K562 (cell line): ENCODE measurements around the gene DOCK4. TPM values are rescaled to one million over a fixed set of nuclear protein-coding genes. Genes with fewer than 3 reads are reported as not detected.

Experiments
- ATAC-seq: fragments of 200-7000 bp; cut with Tn5 transposase; 3 replicates; pipeline ENCODE4 v1.9.1; 2020; ENCODE audit warnings: moderate library complexity
- BruUV-seq: library from RNA; stranded (reverse); fragments of 400-500 nt; replicated peaks from 2 replicates; lab custom pipeline; 2021; lab: Mats Ljungman, UMichigan
- CTCF ChIA-PET: fragments of 300-600 bp; formaldehyde crosslinking; extraction: SDS; loops from one replicate; lab custom pipeline; 2021; ENCODE audit warnings: low intra/inter-chr PET ratio; lab: Yijun Ruan, JAX
- POLR2A ChIA-PET: fragments of 300-600, 350-650 bp; sonication (Branson Sonifier 250); formaldehyde crosslinking; extraction: SDS; loops from one replicate; lab custom pipeline; 2021; ENCODE audit warnings: antibody characterized with exemption, inconsistent platforms; lab: Yijun Ruan, JAX
- DNase-seq, 4 experiments: peaks; one replicate each; pipeline versions ENCODE4 v3.0.0 to v3.0.0-alpha.2; 2011 to 2018; ENCODE audit warnings: low spot score in 3 of 4, mixed read lengths in 3 of 4; ENCODE audit errors: extremely low read depth in 1 of 4
- FAIRE-seq: peaks from 2 replicates; lab custom pipeline; 2011; peaks lifted over from hg19 to GRCh38; lab: Jason Lieb, UNC
- H2AFZ ChIP-seq: 2 replicates; pipeline ENCODE4 v1.6.0; 2011; ENCODE audit warnings: low read depth, low read length, control low read depth, inconsistent platforms
- H3K27ac ChIP-seq: fragments of 200-600 bp; 3 replicates; pipeline ENCODE4 v1.8.0; 2011; ENCODE audit warnings: low read depth, mild to moderate bottlenecking, control low read depth, inconsistent platforms, low read length, moderate library complexity, mixed read lengths; ENCODE audit errors: extremely low read depth
- H3K27me3 ChIP-seq, 2 experiments: fragments of 300-600 bp in 1 of 2; 2 replicates in 1 of 2; 3 replicates in 1 of 2; pipeline versions ENCODE4 v1.6.0 to v1.8.0; 2011; ENCODE audit warnings: inconsistent platforms in 2 of 2, low read length in 2 of 2, mild to moderate bottlenecking in 1 of 2, mixed read lengths in 1 of 2, moderate library complexity in 1 of 2; ENCODE audit not compliant: control insufficient read depth in 2 of 2, insufficient read depth in 2 of 2
- H3K36me3 ChIP-seq: fragments of 300-600 bp; 3 replicates; pipeline ENCODE4 v1.8.0; 2011; ENCODE audit warnings: mild to moderate bottlenecking, low read length, inconsistent platforms; ENCODE audit not compliant: control insufficient read depth, insufficient read depth
- H3K4me1 ChIP-seq, 2 experiments: fragments of 200-600 bp in 1 of 2; replicated peaks in 1 of 2; 2 replicates in 1 of 2; 3 replicates in 1 of 2; pipeline versions ENCODE4 v1.5.1 to v1.8.0; 2011; ENCODE audit warnings: inconsistent platforms in 2 of 2, low read length in 2 of 2, mild to moderate bottlenecking in 1 of 2, mixed read lengths in 1 of 2, moderate library complexity in 1 of 2; ENCODE audit not compliant: control insufficient read depth in 2 of 2, insufficient read depth in 2 of 2
- H3K4me2 ChIP-seq: 2 replicates; pipeline ENCODE4 v1.6.1; 2011; ENCODE audit warnings: low read length, control low read depth, inconsistent platforms, mixed read lengths; ENCODE audit not compliant: insufficient read depth
- H3K4me3 ChIP-seq: fragments of 200-600 bp; sonication (generic), shearing (Covaris generic); 2 replicates; pipeline ENCODE4 v1.5.1; 2016; ENCODE audit warnings: control low read depth, inconsistent platforms
- H3K79me2 ChIP-seq: fragments of 200-600 bp; 3 replicates; pipeline ENCODE4 v1.8.0; 2011; ENCODE audit warnings: low read length, inconsistent platforms; ENCODE audit not compliant: control insufficient read depth, insufficient read depth
- H3K9ac ChIP-seq, 2 experiments: 2 replicates each; pipeline versions ENCODE4 v1.6.0 to v1.6.1; 2011; ENCODE audit warnings: low read depth in 2 of 2, low read length in 2 of 2, control low read depth in 1 of 2, inconsistent platforms in 1 of 2, mild to moderate bottlenecking in 1 of 2, mixed read lengths in 1 of 2; ENCODE audit not compliant: insufficient read depth in 1 of 2
- H3K9me1 ChIP-seq: one replicate; pipeline ENCODE4 v1.6.0; 2011; ENCODE audit warnings: inconsistent platforms, mild to moderate bottlenecking, low read length, moderate library complexity; ENCODE audit not compliant: control insufficient read depth, insufficient read depth
- H3K9me3 ChIP-seq: replicated peaks from 2 replicates; pipeline ENCODE4 v1.5.1; 2011; ENCODE audit warnings: low read depth, low read length, inconsistent platforms; ENCODE audit not compliant: control insufficient read depth, insufficient read depth
- H4K20me1 ChIP-seq: replicated peaks from 2 replicates; pipeline ENCODE4 v1.6.1; 2011; ENCODE audit warnings: low read length, inconsistent platforms, mixed read lengths; ENCODE audit not compliant: control insufficient read depth, insufficient read depth
- CREBBP ChIP-seq: IDR thresholded peaks from one replicate; pipeline ENCODE4 v1.6.1; 2012; ENCODE audit warnings: low read depth, mild to moderate bottlenecking, control low read depth, inconsistent platforms, low read length
- ELF4 ChIP-seq: fragments of 450-650 bp; formaldehyde crosslinking; IDR thresholded peaks from 2 replicates; pipeline ENCODE4 v1.4.0; 2022; ENCODE audit warnings: missing genetic modification characterization
- ILK ChIP-seq: fragments of 450-650 bp; IDR thresholded peaks from 2 replicates; pipeline ENCODE4 v1.6.1; 2016; ENCODE audit warnings: missing genetic modification characterization, low read depth, mild to moderate bottlenecking, missing compliant biosample characterization, moderate library complexity, borderline replicate concordance
- JUNB ChIP-seq: fragments of 450-650 bp; formaldehyde crosslinking; conservative IDR thresholded peaks from 2 replicates; pipeline ENCODE4 v1.4.0; 2020; ENCODE audit warnings: mild to moderate bottlenecking
- KDM1A ChIP-seq, 2 experiments: fragments of 450-650 bp; IDR thresholded peaks; 2 replicates each; pipeline ENCODE4 v1.6.1; 2016; ENCODE audit warnings: mild to moderate bottlenecking in 2 of 2
- LARP7 ChIP-seq: fragments of 450-650 bp; IDR thresholded peaks from 2 replicates; pipeline ENCODE4 v1.6.1; 2016
- PHF21A ChIP-seq: fragments of 450-650 bp; IDR thresholded peaks from 2 replicates; pipeline ENCODE4 v1.6.1; 2017; ENCODE audit warnings: low read depth, borderline replicate concordance
- RBFOX2 ChIP-seq: fragments of 200-400 bp; formaldehyde crosslinking; IDR thresholded peaks from 2 replicates; pipeline ENCODE4 v1.6.1; 2017; ENCODE audit warnings: low read depth, mild to moderate bottlenecking, low read length, moderate library complexity
- SMARCC2 ChIP-seq: fragments of 450-650 bp; IDR thresholded peaks from 2 replicates; pipeline ENCODE4 v1.6.1; 2017; ENCODE audit warnings: antibody characterized with exemption, moderate library complexity, mild to moderate bottlenecking, low read depth
- SRSF7 ChIP-seq: fragments of 200-400 bp; formaldehyde crosslinking; optimal IDR thresholded peaks from 2 replicates; pipeline ENCODE3; 2017; ENCODE audit warnings: mild to moderate bottlenecking, low read depth, low read length
- TBP ChIP-seq: optimal IDR thresholded peaks from 2 replicates; pipeline ENCODE3; 2011; ENCODE audit warnings: low read depth, low read length, improper control_type of control experiment
- ZC3H8 ChIP-seq: fragments of 450-650 bp; IDR thresholded peaks from 2 replicates; pipeline ENCODE4 v1.6.1; 2017
- ZNF668 ChIP-seq: fragments of 250-450 bp; sonication (Bioruptor Pico); IDR thresholded peaks from 2 replicates; pipeline ENCODE4 v1.8.0; 2022; ENCODE audit warnings: mild to moderate bottlenecking, inconsistent platforms
- WGBS: fragments of 100-300 bp; shearing (Covaris generic); methylation state at CpG from one replicate; pipeline ENCODE4 v1.1.6; 2016; ENCODE audit warnings: low coverage, mixed read lengths; ENCODE audit not compliant: insufficient coverage; ENCODE audit errors: missing lambda C conversion rate; 5-methylcytosine and 5-hydroxymethylcytosine counted together
- in situ Hi-C: fragments of 300-500 bp; cut with MboI; formaldehyde crosslinking; loops from 4 replicates; pipeline ENCODE4 v1.15.0; 2018; ENCODE audit warnings: inconsistent platforms, mixed read lengths
- intact Hi-C: fragments of 100-400 bp; cut with micrococcal nuclease; formaldehyde crosslinking; loops from 2 replicates; pipeline ENCODE4 v1.14.2; 2022
- polyA plus RNA-seq, 8 experiments: library from polyadenylated mRNA; depleted of rRNA in 4 of 8; stranded (reverse) in 5 of 8; unstranded in 3 of 8; fragments of >200 nt; fragmentation: Nextera tagmentation in 2 of 8; fragmentation: Illumina TruSeq in 1 of 8; extraction: Ambion mirVana in 2 of 8; extraction: Trizol in 1 of 8; gene quantifications; 2 replicates each; pipeline versions ENCODE4 v1.2.1 to v1.2.3, GENCODE V29; 2011 to 2014; ENCODE audit warnings: inconsistent platforms in 1 of 8, missing spikeins in 1 of 8
- total RNA-seq, 7 experiments: library from RNA; depleted of rRNA in 6 of 7; stranded (reverse); fragments of >200 nt in 6 of 7; fragmentation: Illumina TruSeq in 2 of 7; extraction: Trizol in 2 of 7; gene quantifications; 2 replicates each; pipeline versions ENCODE4 v1.2.1 to v1.2.3, GENCODE V29; 2011 to 2021; ENCODE audit warnings: low replicate concordance in 1 of 7
- TF ChIP-seq, protein P1 (sequence below), 2 experiments: fragments of 450-650 bp in 1 of 2; sonication (generic) in 1 of 2; formaldehyde crosslinking in 1 of 2; IDR thresholded peaks in 1 of 2; conservative IDR thresholded peaks in 1 of 2; 2 replicates each; pipeline versions ENCODE4 v1.6.1 to v1.8.1; 2016 to 2023; ENCODE audit warnings: mild to moderate bottlenecking in 2 of 2, moderate library complexity in 2 of 2, inconsistent platforms in 1 of 2, missing genetic modification reagents in 1 of 2
- TF ChIP-seq, protein P2 (sequence below), 2 experiments: fragments of 450-650 bp in 1 of 2; sonication (generic) in 1 of 2; formaldehyde crosslinking; conservative IDR thresholded peaks; 2 replicates each; pipeline versions ENCODE4 v1.4.0 to v1.8.1; 2020 to 2022; ENCODE audit warnings: mild to moderate bottlenecking in 1 of 2, missing genetic modification reagents in 1 of 2
- TF ChIP-seq, protein P3 (sequence below): fragments of 150-350 bp; IDR thresholded peaks from 2 replicates; pipeline ENCODE4 v1.6.1; 2014; ENCODE audit warnings: low read depth, mild to moderate bottlenecking, low read length, borderline replicate concordance

Gene DOCK4
- total and polyA plus RNA-seq, 9 of the 15 experiments (the other 6 are each of a cell fraction or from before 2014, with no cell fraction given) = 0.42 to 5.7 (median 2.3) TPM

DNA sequence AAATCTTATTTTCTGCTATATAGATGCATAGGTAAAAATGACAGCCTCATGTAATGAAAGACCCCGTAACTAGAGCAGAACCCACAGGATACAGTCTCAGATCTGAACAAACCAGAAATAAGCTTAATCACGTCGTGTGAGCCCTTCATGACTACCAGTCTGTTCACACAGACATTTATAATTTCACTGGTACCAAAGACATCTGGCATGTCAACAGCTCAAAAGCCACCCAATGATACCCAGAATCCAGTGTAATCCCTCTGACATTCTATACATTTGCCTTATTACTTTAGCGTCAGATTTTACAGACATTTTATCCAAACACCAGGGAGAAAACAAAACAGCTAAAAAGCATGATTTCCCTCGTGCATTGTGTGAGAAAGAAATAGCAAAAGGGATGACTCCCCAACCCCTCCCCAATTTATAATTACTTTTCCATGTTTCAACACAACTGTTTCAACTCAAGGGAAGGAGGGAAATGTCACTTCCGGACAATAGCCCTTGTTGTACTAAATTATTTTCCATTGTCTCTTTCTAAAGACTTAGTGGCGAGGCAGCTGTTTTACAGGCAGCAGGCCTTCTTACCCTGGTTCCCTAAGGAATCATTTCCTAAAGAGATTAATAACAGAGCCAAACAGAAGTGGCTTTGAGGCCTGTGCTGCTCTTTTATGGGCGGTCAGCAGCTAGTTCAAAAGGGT is 33.2 kb downstream of the DOCK4 start (continued):
- TF ChIP-seq, protein P1, sequence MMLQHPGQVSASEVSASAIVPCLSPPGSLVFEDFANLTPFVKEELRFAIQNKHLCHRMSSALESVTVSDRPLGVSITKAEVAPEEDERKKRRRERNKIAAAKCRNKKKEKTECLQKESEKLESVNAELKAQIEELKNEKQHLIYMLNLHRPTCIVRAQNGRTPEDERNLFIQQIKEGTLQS (IDR thresholded peaks at IDR 0.05) = no peak
- TF ChIP-seq, protein P1 (CRISPR knock-in tag; conservative IDR thresholded peaks at IDR 0.05) = no peak
- TF ChIP-seq ILK = no peak
- no peak for TF ChIP-seq SMARCC2
- TF ChIP-seq TBP = no peak
- no peak for TF ChIP-seq CREBBP
- no peak for TF ChIP-seq LARP7

DNA sequence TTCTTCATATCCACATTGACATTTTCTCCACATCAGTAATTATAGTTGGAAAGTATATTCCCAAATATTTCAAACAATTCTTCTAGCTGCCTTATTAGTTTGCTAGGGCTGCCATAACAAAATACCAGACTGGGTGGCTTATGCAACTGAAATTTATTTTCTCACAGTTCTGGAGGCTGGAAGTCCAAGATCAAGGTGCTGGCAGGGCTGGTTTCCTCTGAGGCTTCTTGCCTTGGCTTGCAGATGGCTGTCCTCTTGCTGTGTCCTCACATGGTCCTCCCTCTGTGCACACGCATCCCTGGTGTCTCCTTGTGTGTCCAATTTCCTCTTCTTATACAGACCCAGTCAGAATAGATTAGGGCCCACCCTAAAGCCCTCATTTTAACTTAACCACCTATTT is 34.5 kb downstream of the DOCK4 start:
- Histone ChIP-seq H2AFZ (no peak overlapping the region), H3K9me1 (no peaks in the 10 kb centered on the region), H3K4me1 (no peaks in the 10 kb centered on the region), H3K4me2 (no peak overlapping the region), H3K9ac (no peak overlapping the region), H3K79me2 (no peaks in the 10 kb centered on the region), H3K27me3 (peaks cover 13 to 18% of the 10 kb centered on the region in 2 experiments; a peak in 4 of 5 replicates), H3K9me3 (no peaks in the 10 kb centered on the region), H3K4me3 (no peak overlapping the region), H4K20me1 (no peaks in the 10 kb centered on the region), H3K36me3 (no peaks in the 10 kb centered on the region), H3K27ac (no peak overlapping the region)
- ChIA-PET POLR2A (interaction anchor here (1.6 kb wide), 1 partner anchor 31 kb away, joined by 3 read pairs; no protein-coding TSS in a partner anchor), CTCF (no interaction called here)
- WGBS = 0% methylated on average over 1 of the region's 1 CpG
- BruUV-seq = no TSS peak
- DNase-seq (no peak), ATAC-seq (no peak), FAIRE-seq (no peak)
- in situ Hi-C loops = no loop called here
- intact Hi-C loops = no loop called here
- TF ChIP-seq, protein P2, sequence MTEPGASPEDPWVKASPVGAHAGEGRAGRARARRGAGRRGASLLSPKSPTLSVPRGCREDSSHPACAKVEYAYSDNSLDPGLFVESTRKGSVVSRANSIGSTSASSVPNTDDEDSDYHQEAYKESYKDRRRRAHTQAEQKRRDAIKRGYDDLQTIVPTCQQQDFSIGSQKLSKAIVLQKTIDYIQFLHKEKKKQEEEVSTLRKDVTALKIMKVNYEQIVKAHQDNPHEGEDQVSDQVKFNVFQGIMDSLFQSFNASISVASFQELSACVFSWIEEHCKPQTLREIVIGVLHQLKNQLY (CRISPR knock-in tag; conservative IDR thresholded peaks at IDR 0.05) = no peak
- TF ChIP-seq, protein P3, sequence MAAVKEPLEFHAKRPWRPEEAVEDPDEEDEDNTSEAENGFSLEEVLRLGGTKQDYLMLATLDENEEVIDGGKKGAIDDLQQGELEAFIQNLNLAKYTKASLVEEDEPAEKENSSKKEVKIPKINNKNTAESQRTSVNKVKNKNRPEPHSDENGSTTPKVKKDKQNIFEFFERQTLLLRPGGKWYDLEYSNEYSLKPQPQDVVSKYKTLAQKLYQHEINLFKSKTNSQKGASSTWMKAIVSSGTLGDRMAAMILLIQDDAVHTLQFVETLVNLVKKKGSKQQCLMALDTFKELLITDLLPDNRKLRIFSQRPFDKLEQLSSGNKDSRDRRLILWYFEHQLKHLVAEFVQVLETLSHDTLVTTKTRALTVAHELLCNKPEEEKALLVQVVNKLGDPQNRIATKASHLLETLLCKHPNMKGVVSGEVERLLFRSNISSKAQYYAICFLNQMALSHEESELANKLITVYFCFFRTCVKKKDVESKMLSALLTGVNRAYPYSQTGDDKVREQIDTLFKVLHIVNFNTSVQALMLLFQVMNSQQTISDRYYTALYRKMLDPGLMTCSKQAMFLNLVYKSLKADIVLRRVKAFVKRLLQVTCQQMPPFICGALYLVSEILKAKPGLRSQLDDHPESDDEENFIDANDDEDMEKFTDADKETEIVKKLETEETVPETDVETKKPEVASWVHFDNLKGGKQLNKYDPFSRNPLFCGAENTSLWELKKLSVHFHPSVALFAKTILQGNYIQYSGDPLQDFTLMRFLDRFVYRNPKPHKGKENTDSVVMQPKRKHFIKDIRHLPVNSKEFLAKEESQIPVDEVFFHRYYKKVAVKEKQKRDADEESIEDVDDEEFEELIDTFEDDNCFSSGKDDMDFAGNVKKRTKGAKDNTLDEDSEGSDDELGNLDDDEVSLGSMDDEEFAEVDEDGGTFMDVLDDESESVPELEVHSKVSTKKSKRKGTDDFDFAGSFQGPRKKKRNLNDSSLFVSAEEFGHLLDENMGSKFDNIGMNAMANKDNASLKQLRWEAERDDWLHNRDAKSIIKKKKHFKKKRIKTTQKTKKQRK = no peak
- TF ChIP-seq SMARCC2 = no peak
- TF ChIP-seq RBFOX2 = no peak
- TF ChIP-seq ELF4 = no peak
- no peak for TF ChIP-seq KDM1A (IDR thresholded peaks at IDR 0.05)
- TF ChIP-seq JUNB (CRISPR knock-in tag) = no peak
- no peak for TF ChIP-seq ZC3H8
- TF ChIP-seq ZNF668 (CRISPR knock-in tag) = no peak
- no peak for TF ChIP-seq SRSF7
- no peak for TF ChIP-seq PHF21A
